ENCODE measurements around the gene ELL2.
"Not testable (repeated sequence)": the region's sequence is repeated elsewhere in the genome, so short reads cannot be mapped to it uniquely, and the experiment has no call there.

ELL2 gene

GRCh38 chr5:95859661-95860060 lies 102.0 kb downstream of the ELL2 start:
- DNase-seq (ENCODE audit: low spot score), result no peak

GRCh38 chr5:95858661-95859595 lies 102.7 kb downstream of the ELL2 start:
- DNase-seq (ENCODE audit: low spot score), result peak; percentile 91

- DNase-seq (ENCODE audit: low spot score), result no peak
Observed at GRCh38 chr5:95858023-95858461, 103.6 kb downstream of the ELL2 start.

- DNase-seq (ENCODE audit: low spot score), result no peak
Observed at GRCh38 chr5:95857185-95857945, 104.3 kb downstream of the ELL2 start.

GRCh38 chr5:95856501-95856981 lies 105.1 kb downstream of the ELL2 start:
- no peak for DNase-seq (ENCODE audit: low spot score)

GRCh38 chr5:95853490-95853889 lies 108.2 kb downstream of the ELL2 start:
- no peak for DNase-seq (ENCODE audit: low spot score)

- DNase-seq (ENCODE audit: low spot score), result no peak
Observed at GRCh38 chr5:95852567-95852966, 109.1 kb downstream of the ELL2 start.

GRCh38 chr5:95851141-95851540 lies 110.5 kb downstream of the ELL2 start:
- not testable (repeated sequence) for DNase-seq (ENCODE audit: low spot score)

GRCh38 chr5:95850391-95850894 lies 111.2 kb downstream of the ELL2 start:
- DNase-seq (ENCODE audit: low spot score), result no peak

- DNase-seq (ENCODE audit: low spot score), result no peak
Observed at GRCh38 chr5:95848701-95849100, 113.0 kb downstream of the ELL2 start.

- DNase-seq (ENCODE audit: low spot score), result no peak
Observed at GRCh38 chr5:95847261-95847592, 114.4 kb downstream of the ELL2 start.

- peak; percentile 79 for DNase-seq (ENCODE audit: low spot score)
Observed at GRCh38 chr5:95846554-95847260, 114.9 kb downstream of the ELL2 start.

GRCh38 chr5:95845391-95845790 lies 116.3 kb downstream of the ELL2 start:
- no peak for DNase-seq (ENCODE audit: low spot score)

- DNase-seq (ENCODE audit: low spot score), result no peak
Observed at GRCh38 chr5:95843733-95844223, 117.9 kb downstream of the ELL2 start.

GRCh38 chr5:95842854-95843544 lies 118.7 kb downstream of the ELL2 start:
- DNase-seq (ENCODE audit: low spot score), result peak; percentile 63

GRCh38 chr5:95841914-95842812 lies 119.5 kb downstream of the ELL2 start:
- no peak for DNase-seq (ENCODE audit: low spot score)

GRCh38 chr5:95840956-95841705 lies 120.5 kb downstream of the ELL2 start:
- DNase-seq (ENCODE audit: low spot score), result no peak

GRCh38 chr5:95839658-95840057 lies 122.0 kb downstream of the ELL2 start:
- no peak for DNase-seq (ENCODE audit: low spot score)

GRCh38 chr5:95838556-95838955 lies 123.1 kb downstream of the ELL2 start:
- no peak for DNase-seq (ENCODE audit: low spot score)

All from SW480 (cell line).